GM12891 (cell line): ENCODE measurements around the gene SCGB2B2.

Experiments used
- PAX5 ChIP-seq: IDR thresholded peaks from 2 replicates; pipeline ENCODE4 v1.6.1; 2011; ENCODE audit warnings: low read length, moderate library complexity, mild to moderate bottlenecking; ENCODE audit not compliant: insufficient read depth, severe bottlenecking
- POLR2A ChIP-seq: IDR thresholded peaks from 2 replicates; pipeline ENCODE4 v1.6.1; 2011; ENCODE audit warnings: low read depth, low read length, control low read depth
- POLR2AphosphoS5 ChIP-seq: IDR thresholded peaks from 2 replicates; pipeline ENCODE4 v1.6.1; 2011; ENCODE audit warnings: low read depth, low read length, control low read depth
- POU2F2 ChIP-seq: IDR thresholded peaks from 2 replicates; pipeline ENCODE4 v1.6.1; 2011; ENCODE audit warnings: low read depth, mild to moderate bottlenecking, control low read depth, low read length, moderate library complexity
- SPI1 ChIP-seq: IDR thresholded peaks from 2 replicates; pipeline ENCODE4 v1.6.1; 2011; ENCODE audit warnings: low read depth, low read length, control low read depth
- TAF1 ChIP-seq: IDR thresholded peaks from 2 replicates; pipeline ENCODE4 v1.6.1; 2011; ENCODE audit warnings: low read depth, low read length, control low read depth

- TF ChIP-seq POLR2A (no peak), POLR2AphosphoS5 (no peak), TAF1 (no peak), SPI1 (no peak), POU2F2 (no peak), PAX5 (no peak)
These were observed 7.7 kb downstream of the SCGB2B2 start for GRCh38 chr19:34669305-34669704.
